GM19025 (cell line): ENCODE measurements around the gene RAB9A.
"Not testable (repeated sequence)": the region's sequence is repeated elsewhere in the genome, so short reads cannot be mapped to it uniquely, and the experiment has no call there.

Source experiments
- ATAC-seq: cut with Tn5 transposase; IDR thresholded peaks from one replicate; pipeline ENCODE4 v1.9.1; 2021; ENCODE audit warnings: mild to moderate bottlenecking, low read depth, moderate library complexity; ENCODE audit not compliant: unreplicated experiment

Gene RAB9A

GRCh38 chrX:13698432-13698831 is 9.5 kb downstream of the RAB9A start:
- ATAC-seq = no peak

DNA sequence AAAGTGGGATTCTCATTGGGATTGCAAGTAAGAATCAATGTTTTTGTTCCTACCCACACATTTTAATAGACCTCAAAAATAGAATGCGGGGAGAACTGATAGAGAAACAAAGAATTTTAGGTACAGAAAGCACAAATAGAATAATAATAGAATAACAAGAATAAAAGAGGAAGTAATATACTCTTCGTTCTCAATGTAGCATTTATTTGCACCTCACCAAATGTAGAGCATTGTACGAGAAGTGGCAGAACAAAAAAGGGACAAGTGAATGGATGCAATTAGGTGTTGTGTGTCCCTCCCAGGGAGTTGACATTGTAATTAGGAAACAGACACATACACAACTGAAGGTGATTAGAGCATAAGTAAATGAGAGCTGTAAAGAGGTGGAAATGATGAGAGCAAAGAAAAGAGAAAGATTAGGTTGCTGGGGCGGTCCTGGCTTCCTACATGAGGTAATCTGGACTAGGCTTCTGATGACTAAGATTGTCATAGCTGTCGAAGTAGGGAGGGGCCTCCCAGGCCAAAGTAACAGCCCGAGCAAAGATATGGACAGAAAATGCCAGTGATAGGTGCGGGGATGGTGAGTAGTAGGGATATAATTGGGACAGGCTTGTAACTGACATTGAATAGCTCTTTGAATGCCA is 10.4 kb downstream of the RAB9A start:
- no peak for ATAC-seq

- no peak for ATAC-seq
Observed at GRCh38 chrX:13700380-13700779, 11.5 kb downstream of the RAB9A start.

- ATAC-seq = no peak
Observed at GRCh38 chrX:13702111-13702789, 13.3 kb downstream of the RAB9A start.

DNA sequence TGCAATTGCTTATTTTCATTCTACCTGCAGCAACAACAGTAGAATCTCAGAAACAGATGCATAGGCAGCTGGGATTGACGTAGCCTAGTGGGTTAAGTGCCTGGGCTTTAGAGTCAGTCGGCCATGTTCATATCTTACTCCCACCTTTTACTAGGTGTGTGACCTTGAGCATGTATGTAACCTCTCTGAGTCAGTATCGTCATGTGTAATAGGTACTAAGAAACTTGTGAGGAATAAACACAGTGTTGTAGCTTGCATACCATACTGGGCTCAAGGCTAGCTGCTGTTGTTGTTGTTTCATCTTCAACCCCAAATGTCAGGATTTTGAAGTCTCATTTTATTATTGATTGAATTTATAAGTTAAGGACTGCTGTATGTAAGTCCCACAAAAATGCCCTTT is 14.2 kb downstream of the RAB9A start:
- no peak for ATAC-seq

GRCh38 chrX:13703589-13703988 is 14.7 kb downstream of the RAB9A start:
- ATAC-seq = no peak

DNA sequence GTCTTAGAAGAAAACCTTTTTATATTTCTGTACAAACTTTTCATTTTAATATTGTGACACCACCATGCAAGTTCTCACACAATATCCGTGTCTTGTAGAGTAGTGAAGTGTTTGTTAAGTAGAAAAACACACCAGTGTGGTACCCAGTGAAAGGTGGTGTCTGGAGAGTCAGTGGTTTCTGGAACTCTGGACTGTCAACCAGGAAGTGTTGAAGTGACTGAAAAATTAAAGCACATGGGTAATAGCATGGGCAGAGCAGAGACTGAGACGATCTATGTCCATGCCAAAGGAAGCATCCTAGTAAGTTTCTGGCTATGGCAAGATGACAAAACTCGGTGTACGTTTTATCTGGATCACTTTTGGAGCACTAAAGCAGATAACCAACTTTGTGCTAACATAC is 22.2 kb downstream of the RAB9A start:
- no peak for ATAC-seq

- no peak for ATAC-seq
Observed at GRCh38 chrX:13716455-13716854, 27.5 kb downstream of the RAB9A start.

DNA sequence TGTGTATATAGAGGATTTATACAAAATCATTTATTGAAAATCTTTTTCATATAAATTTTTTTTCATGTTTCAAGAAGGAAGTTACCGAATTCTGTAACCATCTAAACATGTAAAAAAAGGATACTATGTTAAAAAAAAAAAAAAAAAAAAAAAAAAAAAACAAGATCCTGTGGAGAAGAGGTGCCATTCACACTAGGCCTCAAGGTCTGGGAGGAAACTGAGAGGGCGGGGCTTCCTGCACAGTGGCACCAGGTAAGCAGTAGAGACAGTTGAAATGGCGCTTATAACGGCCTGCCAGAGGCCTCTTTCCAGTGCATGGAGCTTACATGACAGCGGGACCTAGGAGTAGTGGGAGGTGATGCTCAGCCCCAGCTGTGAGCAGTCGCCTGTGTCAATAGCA is 28.0 kb downstream of the RAB9A start:
- ATAC-seq = no peak

GRCh38 chrX:13717700-13718472 is 29.0 kb downstream of the RAB9A start:
- no peak for ATAC-seq

GRCh38 chrX:13719192-13719856 is 30.4 kb downstream of the RAB9A start:
- ATAC-seq = no peak

GRCh38 chrX:13721371-13721770 is 32.4 kb downstream of the RAB9A start:
- no peak for ATAC-seq

DNA sequence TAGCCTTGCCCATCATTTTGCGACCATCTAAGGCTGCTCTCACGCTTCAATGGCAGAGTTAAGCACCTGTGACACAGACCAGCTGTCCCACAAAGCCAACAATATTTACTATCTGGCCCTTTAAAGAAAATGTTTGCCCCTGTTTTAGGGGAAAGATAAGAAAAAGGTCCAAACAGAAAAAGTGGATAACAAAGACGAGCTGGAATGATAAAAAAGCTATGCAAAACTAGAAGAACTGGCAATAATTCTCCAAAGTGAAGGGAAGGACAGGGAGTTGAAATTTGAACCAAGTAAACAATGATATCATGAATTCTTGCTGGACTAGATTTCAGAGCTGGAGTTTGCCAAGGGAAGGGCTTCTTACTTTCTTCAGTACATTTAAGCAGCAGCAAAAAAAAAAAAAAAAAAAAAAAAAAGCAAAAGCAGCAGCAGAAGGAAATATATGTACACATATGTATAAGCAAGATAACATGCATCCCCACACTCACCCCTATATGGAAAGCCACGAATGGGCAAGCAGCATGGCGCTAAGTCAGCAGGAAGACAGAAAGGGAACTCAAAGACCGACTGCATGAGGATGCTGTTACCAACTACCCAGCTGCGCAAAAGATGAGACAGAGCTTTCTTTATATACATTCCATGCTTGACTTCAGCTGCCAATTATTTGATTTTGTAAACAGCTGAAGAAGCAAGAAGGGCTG is 33.0 kb downstream of the RAB9A start:
- no peak for ATAC-seq

- not testable (repeated sequence) for ATAC-seq
Observed at GRCh38 chrX:13724878-13725277, 36.0 kb downstream of the RAB9A start.

- ATAC-seq = not testable (repeated sequence)
Observed at GRCh38 chrX:13726583-13726982, 37.7 kb downstream of the RAB9A start.

- not testable (repeated sequence) for ATAC-seq
Observed at GRCh38 chrX:13730523-13730922, 41.6 kb downstream of the RAB9A start.

DNA sequence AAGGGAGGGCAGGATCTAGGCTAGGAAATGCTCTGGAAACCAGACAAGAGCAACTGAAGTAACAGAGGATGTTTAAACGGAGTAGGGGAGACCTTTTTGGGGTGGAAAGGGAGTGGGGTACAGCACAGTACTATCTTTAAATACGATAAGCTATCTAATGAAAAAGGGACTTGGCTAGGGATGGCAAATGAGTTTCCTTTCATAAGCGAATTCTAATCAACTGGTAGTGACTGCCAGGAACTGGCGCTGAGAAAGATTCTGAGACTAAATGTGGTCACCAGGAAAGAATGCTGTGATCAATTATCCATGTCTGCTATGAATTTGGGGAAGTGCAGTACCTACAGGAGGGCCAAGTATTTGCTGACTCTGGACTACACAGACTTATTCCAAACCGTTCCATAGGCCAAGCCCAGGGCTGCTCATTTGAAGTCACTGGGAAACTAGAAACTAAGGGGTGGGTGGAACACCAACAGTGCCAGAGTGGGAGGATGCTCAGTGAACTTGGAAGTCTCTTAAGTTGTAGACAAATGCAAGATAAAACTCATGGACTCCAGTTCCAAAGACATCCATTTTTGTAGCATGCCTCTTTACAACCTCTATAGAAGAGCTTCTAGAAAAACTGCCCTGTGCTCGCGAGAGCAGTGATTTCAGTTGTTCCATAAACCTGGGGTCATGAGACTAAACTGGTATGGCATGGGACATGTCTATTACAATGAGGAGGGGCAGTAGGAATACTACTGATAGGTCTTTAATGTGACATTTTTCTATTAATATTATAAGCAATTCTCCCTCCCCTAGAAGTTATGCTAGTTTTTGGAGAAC is 43.5 kb downstream of the RAB9A start:
- no peak for ATAC-seq

DNA sequence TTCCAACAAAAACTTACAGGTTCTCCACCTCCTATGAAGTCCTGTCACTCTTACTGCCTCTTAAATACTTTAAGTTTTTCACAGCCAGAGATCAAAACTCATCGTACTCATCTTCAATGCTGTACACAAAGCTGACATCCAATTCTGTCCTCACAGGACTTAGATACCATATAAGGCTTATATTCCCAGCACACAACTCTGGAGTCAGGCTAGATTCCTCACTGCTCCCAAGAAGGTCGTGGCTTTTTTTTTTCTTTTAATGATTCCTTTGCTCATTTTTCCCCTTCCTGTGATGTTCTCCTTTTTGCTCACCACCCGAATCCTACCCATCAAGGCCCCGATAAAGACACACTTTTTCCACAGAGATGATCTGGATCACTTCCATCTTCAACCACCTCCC is 44.6 kb downstream of the RAB9A start:
- ATAC-seq = no peak

DNA sequence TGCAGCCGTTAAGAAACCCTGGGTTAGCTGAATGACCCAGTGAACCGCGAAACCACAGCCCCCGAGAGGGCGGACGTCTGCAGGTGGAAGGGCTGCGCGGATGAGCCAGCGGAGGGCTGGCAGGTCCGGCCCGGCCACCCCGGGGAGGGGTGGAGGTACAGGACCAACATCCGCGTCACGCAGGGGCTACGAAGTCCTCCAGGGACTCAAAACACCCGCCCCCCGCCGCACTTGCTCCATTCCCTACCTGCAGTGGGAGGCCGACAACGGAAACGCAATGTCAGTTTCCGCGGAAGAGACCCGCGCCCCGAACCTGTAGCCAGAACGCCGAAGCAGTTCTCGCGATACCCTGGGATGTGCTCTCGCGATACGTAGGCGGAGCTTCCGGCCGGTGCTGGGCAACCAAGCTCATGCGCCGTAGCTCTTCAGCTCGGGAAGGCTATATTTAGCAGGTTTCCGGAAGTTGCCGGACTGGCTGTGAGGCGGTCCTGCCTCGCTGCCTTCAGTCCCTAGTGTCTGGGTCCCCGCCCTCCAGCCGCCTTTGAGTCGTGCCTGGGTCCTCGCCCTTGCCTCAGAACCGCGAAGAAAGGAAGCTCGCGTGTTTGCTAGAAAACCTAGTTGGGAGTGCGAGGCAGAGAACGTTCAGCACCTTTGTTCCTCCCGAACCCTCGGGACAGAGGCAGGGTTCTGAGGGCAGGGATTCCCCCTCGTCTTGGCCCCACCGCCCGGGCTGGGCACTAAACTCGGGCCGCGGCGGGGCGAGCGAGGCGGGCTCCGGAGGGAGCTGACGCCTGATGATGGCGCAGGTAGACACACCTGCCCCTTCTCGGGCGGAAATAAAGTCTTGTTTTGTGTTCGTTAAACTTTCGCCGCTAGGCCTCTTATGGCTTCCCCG is 45.6 kb downstream of the RAB9A start, which contains the start of the genes OFD1 and TRAPPC2:
TSS of gene OFD1 (plus strand) at position 471 of the 895 bp plus-strand sequence. CDS start at position 795, 324 bp downstream.
TSS of gene TRAPPC2 (minus strand) at position 343 of the 895 bp plus-strand sequence. CDS start 14,657 bp downstream, outside the sequence.
- ATAC-seq = peak; percentile 80
